ENCODE measurements around the gene THAP7.

THAP7 gene

GRCh38 chr22:20962491-20962945 lies 39.4 kb downstream of the THAP7 start:
- no peak for DNase-seq

DNA sequence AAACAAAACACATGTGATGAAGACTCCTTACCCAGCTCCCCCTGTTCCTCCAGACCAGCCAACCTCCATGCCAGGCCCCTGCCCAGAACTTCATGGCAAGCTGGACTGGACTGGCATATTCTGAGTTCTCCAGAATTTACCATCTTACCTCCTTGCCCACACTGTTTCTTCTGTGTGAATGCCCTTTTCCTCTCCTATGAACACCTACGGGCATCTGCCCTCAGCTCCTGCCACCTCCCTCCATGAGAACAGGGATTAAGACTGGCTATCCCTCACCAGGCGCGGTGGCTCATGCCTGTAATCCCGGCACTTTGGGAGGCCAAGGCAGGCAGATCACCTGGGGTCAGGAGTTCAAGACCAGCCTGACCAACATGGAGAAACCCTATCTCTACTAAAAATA lies 41.3 kb downstream of the THAP7 start:
- no peak for DNase-seq

GRCh38 chr22:20959578-20960461 lies 42.1 kb downstream of the THAP7 start:
- no peak for DNase-seq

DNA sequence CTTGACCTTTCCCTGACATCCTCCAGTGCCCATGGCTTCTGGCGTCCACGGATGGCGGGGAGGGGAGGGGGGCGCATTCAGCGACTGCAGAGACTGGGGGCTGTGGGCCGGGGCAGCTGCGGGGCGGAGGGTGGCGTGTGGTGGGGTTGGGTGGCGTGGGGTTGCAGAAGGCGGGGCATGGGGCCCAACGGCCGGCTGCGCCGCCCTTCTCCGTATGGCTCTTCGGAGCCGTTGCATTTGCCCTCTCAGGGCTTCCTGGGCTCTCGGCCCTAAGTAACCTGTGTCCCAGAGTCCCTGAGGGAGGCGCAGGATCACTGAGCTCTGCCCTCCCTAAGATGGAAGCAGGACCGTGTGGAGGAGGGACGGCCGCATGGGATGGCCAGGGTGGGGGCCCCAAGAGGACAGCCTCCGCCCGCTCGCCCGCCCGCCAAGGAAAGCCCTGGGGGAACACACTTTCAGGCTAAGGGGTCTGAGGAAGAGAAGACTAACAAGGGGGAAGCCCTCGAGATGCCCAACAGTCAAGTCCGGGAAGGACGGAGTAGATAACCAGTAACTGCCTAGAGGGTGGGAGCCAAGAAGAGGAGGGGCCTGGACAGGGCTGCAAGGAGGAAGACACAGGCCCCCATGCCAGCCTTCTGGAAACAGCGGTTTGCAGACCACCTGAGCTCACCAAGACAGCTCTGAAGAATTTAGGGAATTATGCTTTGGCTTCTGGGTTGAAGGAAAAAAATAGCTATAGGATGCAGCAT lies 44.1 kb downstream of the THAP7 start:
- DNase-seq, result peak; percentile 45

- DNase-seq, result no peak
Measured at GRCh38 chr22:20957102-20957682, 44.7 kb downstream of the THAP7 start.

DNA sequence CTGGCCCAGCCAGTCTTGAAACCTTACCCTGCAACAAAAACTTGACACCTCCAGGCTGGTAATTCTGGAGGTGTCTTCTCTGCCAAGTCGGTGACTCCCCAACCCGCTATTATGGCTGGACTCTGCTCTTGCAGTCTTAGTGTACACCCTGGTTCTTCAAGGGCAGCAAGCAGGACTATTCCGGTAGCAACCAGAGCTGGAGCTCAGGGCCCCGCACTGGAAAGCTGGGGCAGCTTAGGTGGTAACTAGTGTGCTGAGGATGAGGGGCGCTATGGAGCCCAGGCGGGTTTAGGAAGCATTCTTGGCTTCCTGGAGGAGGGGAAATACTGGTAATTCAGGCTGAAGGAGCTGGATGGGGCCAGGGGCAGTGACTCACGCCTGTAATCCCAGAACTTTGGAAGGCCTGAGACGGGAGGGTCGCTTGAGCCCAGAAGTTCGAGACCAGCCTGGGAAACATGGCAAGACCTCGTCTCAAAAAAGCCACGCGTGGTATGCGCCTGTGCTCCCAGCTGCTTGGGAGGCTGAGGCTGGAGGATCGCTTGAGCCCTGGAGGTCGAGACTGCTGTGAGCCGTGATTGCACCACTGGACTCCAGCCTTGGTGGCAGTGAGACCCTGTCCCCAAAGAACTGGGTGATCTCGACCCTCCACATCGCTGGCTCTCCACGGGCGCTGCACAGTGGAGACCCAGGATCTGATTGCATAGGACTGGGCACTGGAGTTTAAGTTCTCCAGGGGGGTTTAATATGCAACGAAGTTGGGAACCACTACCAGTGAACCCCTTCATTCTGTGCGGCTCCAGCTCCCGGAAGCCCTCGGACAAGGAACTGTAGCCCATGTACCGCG lies 45.4 kb downstream of the THAP7 start:
- DNase-seq, result peak; percentile 41

DNA sequence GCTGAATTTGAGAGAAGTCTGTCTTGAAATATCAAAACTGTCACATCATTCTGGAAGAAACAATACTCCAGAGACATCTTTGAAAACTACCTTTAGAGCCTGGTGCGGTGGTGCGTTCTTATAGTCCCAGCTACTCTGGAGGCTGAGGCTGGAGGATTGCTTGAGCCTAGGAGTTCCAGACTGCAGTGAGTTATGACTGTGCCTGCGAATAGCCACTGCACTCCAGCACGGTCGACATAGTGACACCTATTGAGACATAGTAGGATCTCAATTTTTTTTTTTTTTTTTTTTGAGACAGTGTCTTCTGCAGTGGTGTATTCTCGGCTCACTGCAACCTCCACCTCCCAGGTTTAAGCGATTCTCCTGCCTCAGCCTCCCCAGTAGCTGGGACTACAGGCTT lies 46.4 kb downstream of the THAP7 start:
- peak; percentile 5 for DNase-seq

DNA sequence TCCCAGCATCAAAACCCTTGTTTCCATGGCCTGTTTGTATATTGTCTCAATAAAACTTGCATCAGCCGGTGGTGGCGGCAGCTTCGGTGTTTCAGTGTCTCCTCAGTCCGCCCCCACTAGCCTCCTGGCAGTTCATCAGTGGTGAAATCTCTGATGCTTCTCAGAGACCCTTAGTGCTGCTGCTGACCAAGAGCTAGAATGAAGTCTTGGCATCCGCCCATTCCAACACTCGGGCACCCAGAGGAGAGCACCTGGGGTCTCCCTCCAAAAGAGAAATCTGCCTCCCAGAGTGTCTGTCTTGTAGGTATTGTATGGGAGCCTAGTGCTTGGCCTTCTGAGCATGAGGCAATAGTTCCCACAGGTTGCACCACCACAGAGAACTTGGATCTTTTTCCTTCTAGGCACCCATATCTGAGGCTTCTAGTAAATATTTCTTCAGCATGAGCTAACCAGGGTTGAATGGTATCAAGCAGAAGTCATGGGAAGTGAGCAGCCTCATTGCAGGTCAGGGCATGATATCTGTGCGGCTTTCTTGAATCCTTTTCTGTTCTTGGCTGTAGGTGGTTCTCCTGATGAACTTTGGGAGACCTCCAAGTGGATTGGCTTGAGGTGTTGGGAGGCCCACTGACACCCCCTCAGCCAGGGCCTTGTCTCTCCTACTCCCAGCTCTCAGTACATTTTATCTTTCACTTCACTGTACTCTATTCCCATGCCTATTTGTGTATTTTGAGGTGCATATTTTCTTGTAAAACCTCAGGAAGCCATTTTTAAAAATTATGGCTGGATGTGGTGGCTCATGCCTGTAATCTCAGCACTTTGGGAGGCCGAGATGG lies 48.0 kb downstream of the THAP7 start:
- peak; percentile 15 for DNase-seq

DNA sequence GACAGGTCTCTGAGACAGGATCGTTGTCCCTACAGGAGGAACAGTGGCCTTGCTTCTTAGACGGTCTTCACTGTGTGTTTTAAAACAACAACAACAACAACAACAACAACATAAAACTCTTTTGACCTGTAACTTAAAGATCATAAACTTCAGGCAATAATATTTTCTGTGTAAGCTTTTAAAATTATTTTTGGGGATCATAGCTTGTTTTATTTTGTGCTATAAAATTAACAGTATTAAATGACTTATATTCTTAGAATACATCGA lies 48.6 kb downstream of the THAP7 start:
- DNase-seq, result no peak

GRCh38 chr22:20952544-20953341 lies 49.2 kb downstream of the THAP7 start:
- no peak for DNase-seq

DNA sequence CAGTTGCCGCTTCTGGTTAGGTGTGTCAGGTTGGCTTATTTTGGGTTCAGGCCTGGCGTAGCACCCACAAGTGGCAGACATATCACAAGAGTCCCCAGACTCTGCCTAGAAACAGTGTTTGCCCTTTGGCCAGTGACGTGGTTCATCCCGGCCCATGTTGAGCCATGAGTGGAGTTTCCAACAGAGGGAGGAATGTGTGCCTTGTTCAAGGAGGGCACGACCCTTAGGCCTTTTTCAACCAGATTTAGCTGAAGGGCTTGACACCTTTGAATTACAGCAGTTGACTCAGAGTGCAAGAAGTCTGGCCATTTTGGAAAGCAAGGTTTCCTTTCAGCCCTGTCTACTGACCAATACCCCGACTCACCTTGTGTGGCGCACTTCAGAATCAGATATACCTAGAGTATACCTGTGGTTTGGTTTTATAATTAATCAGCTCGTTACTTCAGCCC lies 50.0 kb downstream of the THAP7 start:
- DNase-seq, result no peak

- DNase-seq, result no peak
Measured at GRCh38 chr22:20951151-20951931, 50.6 kb downstream of the THAP7 start.

- no peak for DNase-seq
Measured at GRCh38 chr22:20949698-20950183, 52.2 kb downstream of the THAP7 start.

Measured in inflammatory macrophage treated with lipopolysaccharide for 4 hours (primary cell).